ENCODE data around the gene IL24.

The IL24 gene

DNA sequence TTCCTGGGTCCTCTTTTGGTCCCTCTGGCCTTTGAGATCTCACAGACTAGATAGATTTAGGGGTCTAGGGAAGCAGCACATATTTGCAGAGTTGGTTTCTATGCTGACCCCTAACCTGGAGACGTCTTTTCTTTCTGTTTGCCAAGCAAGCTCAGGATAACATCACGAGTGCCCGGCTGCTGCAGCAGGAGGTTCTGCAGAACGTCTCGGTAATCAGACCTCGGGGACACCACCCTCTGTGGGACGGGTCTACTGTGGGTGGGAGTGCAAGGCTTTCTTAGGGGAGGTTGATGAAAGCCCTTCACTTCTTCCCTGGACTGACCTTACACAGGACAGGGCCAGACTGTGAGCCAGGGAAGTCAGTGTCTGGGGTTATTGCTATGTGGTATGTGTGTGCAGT, 2.9 kb downstream of the IL24 start:
- H3K27ac ChIP-seq: no peak overlapping the region
- TF ChIP-seq, protein P1, sequence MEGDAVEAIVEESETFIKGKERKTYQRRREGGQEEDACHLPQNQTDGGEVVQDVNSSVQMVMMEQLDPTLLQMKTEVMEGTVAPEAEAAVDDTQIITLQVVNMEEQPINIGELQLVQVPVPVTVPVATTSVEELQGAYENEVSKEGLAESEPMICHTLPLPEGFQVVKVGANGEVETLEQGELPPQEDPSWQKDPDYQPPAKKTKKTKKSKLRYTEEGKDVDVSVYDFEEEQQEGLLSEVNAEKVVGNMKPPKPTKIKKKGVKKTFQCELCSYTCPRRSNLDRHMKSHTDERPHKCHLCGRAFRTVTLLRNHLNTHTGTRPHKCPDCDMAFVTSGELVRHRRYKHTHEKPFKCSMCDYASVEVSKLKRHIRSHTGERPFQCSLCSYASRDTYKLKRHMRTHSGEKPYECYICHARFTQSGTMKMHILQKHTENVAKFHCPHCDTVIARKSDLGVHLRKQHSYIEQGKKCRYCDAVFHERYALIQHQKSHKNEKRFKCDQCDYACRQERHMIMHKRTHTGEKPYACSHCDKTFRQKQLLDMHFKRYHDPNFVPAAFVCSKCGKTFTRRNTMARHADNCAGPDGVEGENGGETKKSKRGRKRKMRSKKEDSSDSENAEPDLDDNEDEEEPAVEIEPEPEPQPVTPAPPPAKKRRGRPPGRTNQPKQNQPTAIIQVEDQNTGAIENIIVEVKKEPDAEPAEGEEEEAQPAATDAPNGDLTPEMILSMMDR (IDR thresholded peaks at IDR 0.05; ENCODE audit: low read depth, low read length): no peak
- H3K9me3 ChIP-seq (ENCODE audit: severe bottlenecking): no peaks in the 10 kb centered on the region
- H3K27me3 ChIP-seq (ENCODE audit: insufficient read depth, low read depth, severe bottlenecking): peaks cover 97% of the 10 kb centered on the region
- DNase-seq: no peak
- H3K4me3 ChIP-seq (ENCODE audit: low read depth, low read length): no peak overlapping the region
- no peaks in the 10 kb centered on the region for H3K36me3 ChIP-seq

DNA sequence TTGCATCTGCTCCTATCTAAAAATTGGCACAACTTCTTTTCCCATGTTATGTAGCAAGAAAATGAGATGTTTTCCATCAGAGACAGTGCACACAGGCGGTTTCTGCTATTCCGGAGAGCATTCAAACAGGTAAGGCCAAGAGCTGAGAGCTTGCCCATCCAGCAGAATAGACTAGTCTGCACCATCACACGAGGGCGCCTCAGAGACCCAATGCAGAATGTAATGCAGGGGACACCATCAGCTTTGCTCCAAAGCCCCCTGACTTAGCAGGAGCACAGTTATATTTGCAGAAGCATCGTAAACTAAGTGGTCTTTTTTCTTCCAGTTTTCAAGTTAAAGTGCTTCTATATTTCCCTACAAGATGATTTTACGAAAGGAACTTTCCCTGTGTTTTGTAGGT, 4.7 kb downstream of the IL24 start:
- no peak for DNase-seq
- Histone ChIP-seq H3K36me3 (no peaks in the 10 kb centered on the region), H3K27me3 (ENCODE audit: insufficient read depth, low read depth, severe bottlenecking) (peaks cover 95% of the 10 kb centered on the region), H3K4me3 (ENCODE audit: low read depth, low read length) (no peak overlapping the region), H3K9me3 (ENCODE audit: severe bottlenecking) (no peaks in the 10 kb centered on the region), H3K27ac (no peak overlapping the region)
- TF ChIP-seq, protein P1 (IDR thresholded peaks at IDR 0.05; ENCODE audit: low read depth, low read length): no peak

DNA sequence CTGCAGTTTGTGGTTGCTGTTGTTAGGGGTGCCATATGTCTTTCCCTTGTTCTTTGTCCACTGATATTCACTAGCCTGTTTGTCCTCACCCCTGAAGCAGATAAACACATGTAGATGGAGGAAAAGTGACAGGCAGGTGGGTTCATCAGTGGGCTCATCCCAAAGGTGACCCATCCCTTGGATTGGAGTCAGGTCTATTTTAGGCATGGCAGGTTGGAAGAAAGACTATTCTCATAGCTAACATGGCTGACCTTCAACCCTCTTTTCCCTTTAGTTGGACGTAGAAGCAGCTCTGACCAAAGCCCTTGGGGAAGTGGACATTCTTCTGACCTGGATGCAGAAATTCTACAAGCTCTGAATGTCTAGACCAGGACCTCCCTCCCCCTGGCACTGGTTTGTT, 5.5 kb downstream of the IL24 start:
- Histone ChIP-seq H3K9me3 (ENCODE audit: severe bottlenecking) (peaks cover under 1% of the 10 kb centered on the region), H3K27ac (no peak overlapping the region), H3K36me3 (no peaks in the 10 kb centered on the region), H3K27me3 (ENCODE audit: insufficient read depth, low read depth, severe bottlenecking) (peaks cover 93% of the 10 kb centered on the region), H3K4me3 (ENCODE audit: low read depth, low read length) (no peak overlapping the region)
- no peak for DNase-seq
- TF ChIP-seq, protein P1 (IDR thresholded peaks at IDR 0.05; ENCODE audit: low read depth, low read length): no peak

DNA sequence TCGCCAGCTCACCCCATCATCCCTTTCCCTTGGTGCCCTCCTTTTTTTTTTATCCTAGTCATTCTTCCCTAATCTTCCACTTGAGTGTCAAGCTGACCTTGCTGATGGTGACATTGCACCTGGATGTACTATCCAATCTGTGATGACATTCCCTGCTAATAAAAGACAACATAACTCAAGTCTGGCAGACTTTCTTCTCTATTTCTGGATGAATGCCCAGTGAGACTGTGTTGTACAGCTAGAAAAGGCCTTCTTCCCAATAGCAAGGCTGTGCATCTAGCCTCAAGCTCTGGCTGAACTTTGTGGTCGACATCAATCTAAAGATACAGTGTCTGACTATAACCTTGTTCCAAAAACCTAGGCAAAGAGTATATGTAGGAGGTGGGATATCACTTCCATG, 6.4 kb downstream of the IL24 start:
- Histone ChIP-seq H3K4me3 (ENCODE audit: low read depth, low read length) (no peak overlapping the region), H3K27me3 (ENCODE audit: insufficient read depth, low read depth, severe bottlenecking) (peaks cover 94% of the 10 kb centered on the region), H3K9me3 (ENCODE audit: severe bottlenecking) (peaks cover 2% of the 10 kb centered on the region), H3K36me3 (no peaks in the 10 kb centered on the region), H3K27ac (no peak overlapping the region)
- TF ChIP-seq, protein P1 (IDR thresholded peaks at IDR 0.05; ENCODE audit: low read depth, low read length): no peak
- DNase-seq: no peak

DNA sequence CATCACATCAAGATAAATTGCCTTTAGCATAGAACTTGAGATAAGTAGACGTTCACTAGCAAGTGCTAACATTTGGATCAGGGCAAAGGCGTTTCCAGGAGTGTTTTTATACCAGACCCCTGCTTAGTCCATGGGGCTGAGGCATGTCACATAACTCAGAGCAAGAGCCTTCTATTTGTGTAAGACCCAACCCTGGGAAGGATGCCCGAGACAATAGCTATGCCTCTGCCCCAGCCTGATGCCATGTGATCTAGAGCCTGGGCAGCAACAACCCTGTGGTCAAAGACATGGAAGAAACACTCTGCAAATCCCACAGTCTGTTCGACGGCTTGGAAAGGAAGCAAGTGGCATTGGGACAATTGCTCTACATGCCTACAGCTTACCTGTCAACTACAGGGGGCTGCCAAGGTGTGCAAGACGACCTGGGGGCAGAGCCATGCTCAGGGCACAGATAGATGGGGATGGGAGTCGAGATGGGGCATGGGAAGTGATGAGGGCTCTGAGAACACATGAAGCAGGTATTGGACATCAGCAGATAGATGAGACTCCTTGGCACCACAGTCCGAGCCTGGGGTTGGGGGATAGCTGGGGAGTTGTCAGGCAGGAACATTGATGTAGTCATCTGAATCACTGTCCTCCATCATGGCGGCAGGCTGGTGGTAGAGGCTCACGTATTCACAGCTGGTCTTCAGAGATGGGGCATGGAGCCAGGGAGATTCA, 7.3 kb downstream of the IL24 start:
- no peak for DNase-seq
- TF ChIP-seq, protein P1 (IDR thresholded peaks at IDR 0.05; ENCODE audit: low read depth, low read length): no peak

More for the DNA sequence above, 7.3 kb downstream of the IL24 start:
- peaks cover 5% of the 10 kb centered on the region for H3K9me3 ChIP-seq (ENCODE audit: severe bottlenecking)
- no peak overlapping the region for H3K27ac ChIP-seq
- H3K36me3 ChIP-seq: no peaks in the 10 kb centered on the region
- H3K4me3 ChIP-seq (ENCODE audit: low read depth, low read length): no peak overlapping the region
- peaks cover 94% of the 10 kb centered on the region for H3K27me3 ChIP-seq (ENCODE audit: insufficient read depth, low read depth, severe bottlenecking)
